IPS-15b (cell line): ENCODE data around the gene SPRYD7.

ENCODE experiments used
- H3K27me3 ChIP-seq: one replicate; pipeline ENCODE4 v1.6.1; 2013; ENCODE audit warnings: low read length; ENCODE audit not compliant: control insufficient read depth, insufficient read depth
- H3K36me3 ChIP-seq: one replicate; pipeline ENCODE4 v1.6.1; 2013; ENCODE audit warnings: low read length; ENCODE audit not compliant: control insufficient read depth, insufficient read depth
- H3K4me1 ChIP-seq: one replicate; pipeline ENCODE4 v1.6.1; 2013; ENCODE audit warnings: mild to moderate bottlenecking, low read length; ENCODE audit not compliant: control insufficient read depth, insufficient read depth
- H3K4me3 ChIP-seq: one replicate; pipeline ENCODE4 v1.5.1; 2013; ENCODE audit warnings: low read depth, low read length
- H3K9ac ChIP-seq: one replicate; pipeline ENCODE4 v1.6.1; 2013; ENCODE audit warnings: low read depth, mild to moderate bottlenecking, low read length
- H3K9me3 ChIP-seq: one replicate; pipeline ENCODE4 v1.6.1; 2013; ENCODE audit warnings: mild to moderate bottlenecking, low read length; ENCODE audit not compliant: control insufficient read depth, insufficient read depth

The SPRYD7 gene

GRCh38 chr13:49878682-49879081 lies 57.5 kb downstream of the SPRYD7 start:
- Histone ChIP-seq H3K4me1 (no peaks in the 10 kb centered on the region), H3K9me3 (peaks cover 8% of the 10 kb centered on the region)

GRCh38 chr13:49877629-49878218 lies 58.4 kb downstream of the SPRYD7 start:
- Histone ChIP-seq H3K4me3 (no peak overlapping the region), H3K9me3 (peaks cover 8% of the 10 kb centered on the region), H3K27me3 (no peaks in the 10 kb centered on the region), H3K4me1 (no peaks in the 10 kb centered on the region), H3K36me3 (no peaks in the 10 kb centered on the region), H3K9ac (no peak overlapping the region)

More at GRCh38 chr13:49878682-49879081, 57.5 kb downstream of the SPRYD7 start:
- no peak overlapping the region for H3K4me3 ChIP-seq
- no peaks in the 10 kb centered on the region for H3K27me3 ChIP-seq
- H3K36me3 ChIP-seq: no peaks in the 10 kb centered on the region
- H3K9ac ChIP-seq: no peak overlapping the region

- Histone ChIP-seq H3K9me3 (peaks cover 6% of the 10 kb centered on the region), H3K4me3 (no peak overlapping the region), H3K27me3 (no peaks in the 10 kb centered on the region), H3K36me3 (no peaks in the 10 kb centered on the region), H3K4me1 (no peaks in the 10 kb centered on the region), H3K9ac (no peak overlapping the region)
These were observed 61.7 kb downstream of the SPRYD7 start for GRCh38 chr13:49874430-49874829.

GRCh38 chr13:49869519-49869918 lies 66.6 kb downstream of the SPRYD7 start:
- Histone ChIP-seq H3K27me3 (no peaks in the 10 kb centered on the region), H3K36me3 (no peaks in the 10 kb centered on the region), H3K4me3 (no peak overlapping the region)

GRCh38 chr13:49867834-49868233 lies 68.3 kb downstream of the SPRYD7 start:
- H3K36me3 ChIP-seq: no peaks in the 10 kb centered on the region
- no peaks in the 10 kb centered on the region for H3K9me3 ChIP-seq
- no peaks in the 10 kb centered on the region for H3K27me3 ChIP-seq
- no peak overlapping the region for H3K4me3 ChIP-seq
- H3K9ac ChIP-seq: no peak overlapping the region
- H3K4me1 ChIP-seq: no peaks in the 10 kb centered on the region

More at GRCh38 chr13:49869519-49869918, 66.6 kb downstream of the SPRYD7 start:
- H3K9ac ChIP-seq: no peak overlapping the region
- no peaks in the 10 kb centered on the region for H3K9me3 ChIP-seq
- no peaks in the 10 kb centered on the region for H3K4me1 ChIP-seq

GRCh38 chr13:49865218-49865617 lies 70.9 kb downstream of the SPRYD7 start:
- Histone ChIP-seq H3K4me1 (no peaks in the 10 kb centered on the region), H3K9ac (no peak overlapping the region), H3K27me3 (no peaks in the 10 kb centered on the region), H3K9me3 (no peaks in the 10 kb centered on the region), H3K36me3 (no peaks in the 10 kb centered on the region), H3K4me3 (no peak overlapping the region)

GRCh38 chr13:49864509-49864908 lies 71.6 kb downstream of the SPRYD7 start:
- no peaks in the 10 kb centered on the region for H3K27me3 ChIP-seq
- H3K4me3 ChIP-seq: no peak overlapping the region
- H3K9ac ChIP-seq: no peak overlapping the region
- no peaks in the 10 kb centered on the region for H3K4me1 ChIP-seq
- no peaks in the 10 kb centered on the region for H3K9me3 ChIP-seq
- no peaks in the 10 kb centered on the region for H3K36me3 ChIP-seq
